Lower leg skin (tissue), 4 donors: Measurements from ENCODE around the gene ARHGEF2. TPM values are rescaled to one million over a fixed set of nuclear protein-coding genes. Genes with fewer than 3 reads are reported as not detected.

Experiments
- DNase-seq, 2 donors: peaks; one replicate each; pipeline ENCODE4 v3.0.0-alpha.2; 2019; ENCODE audit warnings: low spot score in 2 of 2
- H3K4me3 ChIP-seq: fragments of 200-600 bp; sonication (generic); 2 replicates; pipeline ENCODE4 v1.5.1; 2017; ENCODE audit warnings: mild to moderate bottlenecking, low read depth; ENCODE audit not compliant: poor library complexity, severe bottlenecking
- POLR2A ChIP-seq, 2 donors: fragments of 450-650 bp; IDR thresholded peaks; one replicate each; pipeline ENCODE4 v1.6.1; 2016 to 2017; ENCODE audit warnings: antibody characterized with exemption in 2 of 2, mild to moderate bottlenecking in 1 of 2, moderate library complexity in 1 of 2
- WGBS, 2 donors: methylation state at CpG; one replicate each; pipeline ENCODE4 v1.1.5; 2018; 5-methylcytosine and 5-hydroxymethylcytosine counted together
- intact Hi-C: fragments of 100-400 bp; cut with DNase I; formaldehyde crosslinking; loops from one replicate; pipeline ENCODE4 v1.15.0; 2023; ENCODE audit warnings: low total_unique reads
- total RNA-seq, 4 donors: library from RNA; depleted of rRNA; stranded (reverse); fragments of >200 nt; gene quantifications; one replicate each; pipeline ENCODE4 v1.1.0, GENCODE V29; 2016
- TF ChIP-seq, protein P1 (sequence below), 3 donors: fragments of 450-650 bp; IDR thresholded peaks; one replicate each; pipeline ENCODE4 v1.5.1; 2016; ENCODE audit warnings: antibody characterized with exemption in 3 of 3, mild to moderate bottlenecking in 3 of 3, moderate library complexity in 2 of 3

Gene ARHGEF2
- total RNA-seq, 4 donors from 2014 or later: 18.7 to 35.5 (median 28.3) TPM

- 49 to 59% methylated on average over 6 of the region's 6 CpGs for WGBS, 2 donors
- TF ChIP-seq, protein P1, sequence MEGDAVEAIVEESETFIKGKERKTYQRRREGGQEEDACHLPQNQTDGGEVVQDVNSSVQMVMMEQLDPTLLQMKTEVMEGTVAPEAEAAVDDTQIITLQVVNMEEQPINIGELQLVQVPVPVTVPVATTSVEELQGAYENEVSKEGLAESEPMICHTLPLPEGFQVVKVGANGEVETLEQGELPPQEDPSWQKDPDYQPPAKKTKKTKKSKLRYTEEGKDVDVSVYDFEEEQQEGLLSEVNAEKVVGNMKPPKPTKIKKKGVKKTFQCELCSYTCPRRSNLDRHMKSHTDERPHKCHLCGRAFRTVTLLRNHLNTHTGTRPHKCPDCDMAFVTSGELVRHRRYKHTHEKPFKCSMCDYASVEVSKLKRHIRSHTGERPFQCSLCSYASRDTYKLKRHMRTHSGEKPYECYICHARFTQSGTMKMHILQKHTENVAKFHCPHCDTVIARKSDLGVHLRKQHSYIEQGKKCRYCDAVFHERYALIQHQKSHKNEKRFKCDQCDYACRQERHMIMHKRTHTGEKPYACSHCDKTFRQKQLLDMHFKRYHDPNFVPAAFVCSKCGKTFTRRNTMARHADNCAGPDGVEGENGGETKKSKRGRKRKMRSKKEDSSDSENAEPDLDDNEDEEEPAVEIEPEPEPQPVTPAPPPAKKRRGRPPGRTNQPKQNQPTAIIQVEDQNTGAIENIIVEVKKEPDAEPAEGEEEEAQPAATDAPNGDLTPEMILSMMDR (IDR thresholded peaks at IDR 0.05): no peak
- no peak for TF ChIP-seq POLR2A (IDR thresholded peaks at IDR 0.05)
- intact Hi-C loops: no loop called here
- no peak overlapping the region for H3K4me3 ChIP-seq
- peak in 1 of 2 donors; percentile 89 for DNase-seq
These were observed 3.1 kb upstream of the ARHGEF2 start for GRCh38 chr1:155981266-155982088.

DNA sequence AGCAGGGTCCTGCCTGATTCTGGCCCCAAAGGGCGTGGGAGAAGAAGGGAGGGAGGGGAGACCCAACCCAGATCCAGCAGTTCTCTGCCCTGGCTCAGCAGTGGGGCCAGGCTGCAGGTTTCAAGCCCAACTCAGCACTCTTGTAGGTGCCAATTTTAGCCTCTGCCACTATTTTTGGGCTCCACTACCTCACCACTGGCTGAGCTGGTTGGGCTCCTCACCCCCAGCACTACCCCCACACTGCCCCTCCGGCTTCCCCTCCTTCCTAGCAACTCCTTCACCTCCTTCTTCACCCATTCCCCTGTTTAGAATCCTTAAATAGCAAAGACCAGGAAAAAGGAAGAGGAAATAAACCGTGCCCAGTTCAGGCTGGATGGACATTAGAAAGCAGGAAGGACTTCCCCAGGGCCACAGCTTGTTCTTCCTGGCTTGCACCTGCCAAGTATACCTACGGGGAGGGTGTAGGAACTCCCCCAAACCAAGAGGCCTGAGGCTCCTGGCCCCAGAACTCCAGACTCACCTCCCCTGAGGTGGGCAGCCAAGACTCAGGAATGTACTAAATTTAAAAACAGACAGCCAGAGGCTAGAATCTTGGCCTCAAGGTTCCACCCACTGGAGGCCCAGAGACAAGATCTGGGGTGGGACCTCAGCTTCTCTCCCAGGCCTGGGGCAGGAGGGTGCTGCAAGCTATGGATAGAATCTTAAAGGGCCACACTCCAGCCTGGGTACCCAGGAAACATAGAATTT, 1.4 kb upstream of the ARHGEF2 start:
- 14% methylated on average over 4 of the region's 4 CpGs for WGBS, 2 donors
- intact Hi-C loops: no loop called here
- TF ChIP-seq, protein P1 (IDR thresholded peaks at IDR 0.05): no peak
- no peak for TF ChIP-seq POLR2A (IDR thresholded peaks at IDR 0.05)
- DNase-seq: no peak
- H3K4me3 ChIP-seq: no peak overlapping the region

- peak overlapping the region; percentile 72 for H3K4me3 ChIP-seq
- intact Hi-C loops: no loop called here
- 1 to 5% methylated on average over 8 of the region's 8 CpGs for WGBS, 2 donors
- no peak for DNase-seq
- no peak for TF ChIP-seq POLR2A (IDR thresholded peaks at IDR 0.05)
- TF ChIP-seq, protein P1 (IDR thresholded peaks at IDR 0.05): no peak
These were observed 654 bp upstream of the ARHGEF2 start for GRCh38 chr1:155978973-155979429.

- intact Hi-C loops: no loop called here
- TF ChIP-seq, protein P1 (IDR thresholded peaks at IDR 0.05): no peak
- no peak for TF ChIP-seq POLR2A (IDR thresholded peaks at IDR 0.05)
- WGBS, 2 donors: 0 to 1% methylated on average over 27 to 47 of the region's 52 CpGs
- DNase-seq: peak in 1 of 2 donors; percentile 91
- peak overlapping the region; percentile 72 for H3K4me3 ChIP-seq
These were observed 540 bp downstream of the ARHGEF2 start for GRCh38 chr1:155977690-155978324.

GRCh38 chr1:155976913-155977689, 1.2 kb downstream of the ARHGEF2 start:
- H3K4me3 ChIP-seq: peak overlapping the region; percentile 72
- intact Hi-C loops: no loop called here
- DNase-seq: no peak
- WGBS, 2 donors: 28 to 29% methylated on average over 5 of the region's 5 CpGs
- TF ChIP-seq, protein P1 (IDR thresholded peaks at IDR 0.05): no peak
- no peak for TF ChIP-seq POLR2A (IDR thresholded peaks at IDR 0.05)
